HepG2 (cell line): Measurements from ENCODE around the gene MS4A6A. TPM values are rescaled to one million over a fixed set of nuclear protein-coding genes. Genes with fewer than 3 reads are reported as not detected.
A peak's percentile ranks its signal among the peaks of the same experiment; 100 is the strongest.

Source experiments
- CBFB ChIP-seq: sonication (generic); formaldehyde crosslinking; IDR thresholded peaks from 2 replicates; pipeline ENCODE4 v1.4.0; 2020; ENCODE audit warnings: missing genetic modification reagents
- EP300 ChIP-seq, 3 experiments: sonication (generic) in 1 of 3; formaldehyde crosslinking in 1 of 3; IDR thresholded peaks; 2 replicates each; pipeline versions ENCODE4 v1.5.1 to v1.6.1; 2011 to 2020; ENCODE audit warnings: low read depth in 2 of 3, low read length in 2 of 3, borderline replicate concordance in 1 of 3, improper control_type of control experiment in 1 of 3, mild to moderate bottlenecking in 1 of 3, missing genetic modification reagents in 1 of 3, moderate library complexity in 1 of 3
- GATAD2A ChIP-seq: IDR thresholded peaks from 2 replicates; pipeline ENCODE4 v1.6.1; 2016
- MTF2 ChIP-seq: sonication (generic); formaldehyde crosslinking; IDR thresholded peaks from 2 replicates; pipeline ENCODE4 v1.5.0; 2020; ENCODE audit warnings: missing genetic modification reagents, borderline replicate concordance
- PAWR ChIP-seq: sonication (generic); formaldehyde crosslinking; IDR thresholded peaks from 2 replicates; pipeline ENCODE4 v1.4.0; 2020; ENCODE audit warnings: missing genetic modification reagents, mild to moderate bottlenecking, borderline replicate concordance
- SCMH1 ChIP-seq: sonication (generic); formaldehyde crosslinking; IDR thresholded peaks from 2 replicates; pipeline ENCODE4 v1.9.0; 2021; ENCODE audit warnings: missing genetic modification reagents, mild to moderate bottlenecking, borderline replicate concordance
- SOX5 ChIP-seq: IDR thresholded peaks from 2 replicates; pipeline ENCODE4 v1.6.1; 2016; ENCODE audit warnings: borderline replicate concordance
- ZNF317 ChIP-seq: sonication (generic); formaldehyde crosslinking; IDR thresholded peaks from 2 replicates; pipeline ENCODE4 v1.5.0; 2020; ENCODE audit warnings: mild to moderate bottlenecking, missing genetic modification reagents
- ZNF432 ChIP-seq: sonication (generic); formaldehyde crosslinking; IDR thresholded peaks from 2 replicates; pipeline ENCODE4 v1.5.0; 2020; ENCODE audit warnings: missing genetic modification reagents, mild to moderate bottlenecking, borderline replicate concordance
- ZNF569 ChIP-seq: sonication (generic); formaldehyde crosslinking; IDR thresholded peaks from 2 replicates; pipeline ENCODE4 v1.5.0; 2020; ENCODE audit warnings: mild to moderate bottlenecking, missing genetic modification reagents, moderate library complexity, borderline replicate concordance
- ZNF709 ChIP-seq: sonication (generic); formaldehyde crosslinking; IDR thresholded peaks from 2 replicates; pipeline ENCODE4 v1.5.0; 2020; ENCODE audit warnings: mild to moderate bottlenecking, missing genetic modification reagents
- ZNF788 ChIP-seq: sonication (generic); formaldehyde crosslinking; IDR thresholded peaks from 2 replicates; pipeline ENCODE4 v1.5.0; 2020; ENCODE audit warnings: mild to moderate bottlenecking, missing genetic modification reagents, borderline replicate concordance
- polyA plus RNA-seq, 8 experiments: library from polyadenylated mRNA; depleted of rRNA in 3 of 8; stranded (reverse) in 7 of 8; unstranded in 1 of 8; fragments of >200 nt; fragmentation: Illumina TruSeq in 4 of 8; extraction: Trizol in 4 of 8; gene quantifications; 2 replicates each; pipeline versions ENCODE4 v1.2.1 to v1.2.3, GENCODE V29; 2011 to 2016; ENCODE audit warnings: low read depth in 4 of 8, missing spikeins in 1 of 8, mixed read lengths in 1 of 8; ENCODE audit not compliant: insufficient read depth in 1 of 8
- total RNA-seq, 5 experiments: library from RNA; depleted of rRNA; stranded (reverse); fragments of >200 nt; fragmentation: Illumina TruSeq; extraction: Trizol; gene quantifications; 2 replicates each; pipeline ENCODE4 v1.2.3, GENCODE V29; 2016; ENCODE audit warnings: low read depth in 1 of 5
- TF ChIP-seq, protein P1 (sequence below): sonication (generic); formaldehyde crosslinking; IDR thresholded peaks from 2 replicates; pipeline ENCODE4 v1.8.0; 2022; ENCODE audit warnings: mild to moderate bottlenecking, missing genetic modification reagents, moderate library complexity

The MS4A6A gene
- total and polyA plus RNA-seq, 2 of the 13 experiments (the other 11 are each of a cell fraction or from before 2014, with no cell fraction given) = not detected

GRCh38 chr11:60125956-60126585, 56.8 kb downstream of the MS4A6A start (continued):
- TF ChIP-seq PAWR (CRISPR knock-in tag) = no peak
- TF ChIP-seq ZNF788 (CRISPR knock-in tag) = no peak
- no peak for TF ChIP-seq CBFB (CRISPR knock-in tag)
- peak; percentile 59; the same call in 1 of the 2 replicates for TF ChIP-seq GATAD2A (CRISPR knock-in tag)
- no peak for TF ChIP-seq ZNF569 (CRISPR knock-in tag)
- no peak for TF ChIP-seq ZNF317 (CRISPR knock-in tag)
- TF ChIP-seq EP300 (IDR thresholded peaks at IDR 0.05; ENCODE audit: low read depth in 2 of 2, low read length in 2 of 2) = peak in 1 of 2 experiments; percentile 52; a peak in 1 of 4 replicates
- no peak for TF ChIP-seq EP300 (CRISPR knock-in tag; IDR thresholded peaks at IDR 0.05; ENCODE audit: borderline replicate concordance)
- no peak for TF ChIP-seq ZNF432 (CRISPR knock-in tag)
- TF ChIP-seq, protein P1, sequence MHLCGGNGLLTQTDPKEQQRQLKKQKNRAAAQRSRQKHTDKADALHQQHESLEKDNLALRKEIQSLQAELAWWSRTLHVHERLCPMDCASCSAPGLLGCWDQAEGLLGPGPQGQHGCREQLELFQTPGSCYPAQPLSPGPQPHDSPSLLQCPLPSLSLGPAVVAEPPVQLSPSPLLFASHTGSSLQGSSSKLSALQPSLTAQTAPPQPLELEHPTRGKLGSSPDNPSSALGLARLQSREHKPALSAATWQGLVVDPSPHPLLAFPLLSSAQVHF (CRISPR knock-in tag) = no peak
- TF ChIP-seq SCMH1 = no peak
- no peak for TF ChIP-seq MTF2
- TF ChIP-seq SOX5 (CRISPR knock-in tag) = 0 out of 2 replicates have a peak, but pooled peaks have one; percentile 38
- TF ChIP-seq ZNF709 = no peak
